Endothelial cell of umbilical vein (primary cell): ENCODE results near the gene LCE1B. TPM values are rescaled to one million over a fixed set of nuclear protein-coding genes. Genes with fewer than 3 reads are reported as not detected.

Source experiments
- BruUV-seq: library from RNA; stranded (reverse); fragments of 400-500 nt; replicated peaks from 2 replicates; lab custom pipeline; 2021; lab: Mats Ljungman, UMichigan
- CTCF ChIA-PET: fragments of 300-600, 350-600 bp; sonication (Branson Sonifier 250); formaldehyde crosslinking; loops from one replicate; lab custom pipeline; 2021; ENCODE audit warnings: antibody characterized with exemption, inconsistent platforms; lab: Charles Lee
- POLR2A ChIA-PET: fragments of 300-600, 350-600 bp; sonication (Branson Sonifier 250); formaldehyde crosslinking; loops from one replicate; lab custom pipeline; 2021; ENCODE audit warnings: antibody characterized with exemption, inconsistent platforms; lab: Charles Lee
- DNase-seq: peaks from one replicate; pipeline ENCODE4 v3.0.0-alpha.2; 2011; ENCODE audit warnings: low read depth, low spot score
- FAIRE-seq: peaks from 2 replicates; lab custom pipeline; 2011; peaks lifted over from hg19 to GRCh38; lab: Jason Lieb, UNC
- H2AFZ ChIP-seq: 2 replicates; pipeline ENCODE4 v1.6.0; 2012; ENCODE audit warnings: low read depth, low read length, control low read depth, inconsistent platforms
- H3K27ac ChIP-seq: 2 replicates; pipeline ENCODE4 v1.5.1; 2011; ENCODE audit warnings: low read depth, mild to moderate bottlenecking, control low read depth, low read length, moderate library complexity; ENCODE audit not compliant: insufficient read depth
- H3K27me3 ChIP-seq, 2 experiments: 2 replicates each; pipeline versions ENCODE4 v1.6.0 to v1.6.1; 2011; ENCODE audit warnings: low read length in 2 of 2, mixed read lengths in 1 of 2; ENCODE audit not compliant: control insufficient read depth in 2 of 2, insufficient read depth in 2 of 2
- H3K36me3 ChIP-seq, 2 experiments: 2 replicates in 1 of 2; 3 replicates in 1 of 2; pipeline ENCODE4 v1.5.1; 2011; ENCODE audit warnings: low read length in 2 of 2, mild to moderate bottlenecking in 1 of 2, moderate library complexity in 1 of 2; ENCODE audit not compliant: control insufficient read depth in 2 of 2, insufficient read depth in 2 of 2; ENCODE audit errors: extremely low read depth in 1 of 2
- H3K4me1 ChIP-seq: 3 replicates; pipeline ENCODE4 v1.5.1; 2011; ENCODE audit warnings: mild to moderate bottlenecking, low read length; ENCODE audit not compliant: control insufficient read depth, insufficient read depth; ENCODE audit errors: extremely low read depth
- H3K4me2 ChIP-seq: 2 replicates; pipeline ENCODE4 v1.6.1; 2011; ENCODE audit warnings: low read length, control low read depth, mixed read lengths; ENCODE audit not compliant: insufficient read depth
- H3K4me3 ChIP-seq, 3 experiments: fragments of 200-600 bp in 1 of 3; sonication (generic), shearing (Covaris generic) in 1 of 3; replicated peaks in 1 of 3; 2 replicates each; pipeline ENCODE4 v1.5.1; 2011 to 2016; ENCODE audit warnings: control low read depth in 3 of 3, low read length in 3 of 3, mild to moderate bottlenecking in 2 of 3, inconsistent platforms in 1 of 3, low read depth in 1 of 3, moderate library complexity in 1 of 3; ENCODE audit not compliant: insufficient read depth in 1 of 3
- H3K79me2 ChIP-seq: 2 replicates; pipeline ENCODE4 v1.6.0; 2012; ENCODE audit warnings: low read length, inconsistent platforms; ENCODE audit not compliant: control insufficient read depth, insufficient read depth
- H3K9ac ChIP-seq: replicated peaks from 2 replicates; pipeline ENCODE3; 2011; ENCODE audit warnings: low read length, control low read depth; ENCODE audit not compliant: insufficient read depth; ENCODE audit errors: extremely low read depth
- H3K9me1 ChIP-seq: replicated peaks from 3 replicates; pipeline ENCODE4 v1.6.0; 2011; ENCODE audit warnings: mild to moderate bottlenecking, low read length; ENCODE audit not compliant: control insufficient read depth, insufficient read depth; ENCODE audit errors: extremely low read depth
- H3K9me3 ChIP-seq: replicated peaks from 2 replicates; pipeline ENCODE4 v1.5.1; 2012; ENCODE audit warnings: low read length, inconsistent platforms; ENCODE audit not compliant: control insufficient read depth, insufficient read depth
- H4K20me1 ChIP-seq: replicated peaks from 2 replicates; pipeline ENCODE3; 2011; ENCODE audit warnings: mild to moderate bottlenecking, low read length; ENCODE audit not compliant: control insufficient read depth, insufficient read depth; ENCODE audit errors: extremely low read depth
- EZH2 ChIP-seq: IDR thresholded peaks from 2 replicates; pipeline ENCODE4 v1.6.1; 2012; ENCODE audit warnings: borderline replicate concordance, low read depth, mild to moderate bottlenecking, moderate library complexity, low read length, inconsistent platforms; ENCODE audit not compliant: severe bottlenecking
- FOS ChIP-seq: IDR thresholded peaks from 2 replicates; pipeline ENCODE4 v1.6.1; 2011; ENCODE audit warnings: mild to moderate bottlenecking, low read length, moderate library complexity, borderline replicate concordance; ENCODE audit not compliant: insufficient read depth
- GATA2 ChIP-seq: IDR thresholded peaks from 2 replicates; pipeline ENCODE4 v1.7.0; 2011; ENCODE audit warnings: low read depth, mild to moderate bottlenecking, moderate library complexity, mixed read lengths, low read length; ENCODE audit not compliant: insufficient read length, insufficient read depth
- JUN ChIP-seq: IDR thresholded peaks from 2 replicates; pipeline ENCODE4 v1.6.1; 2011; ENCODE audit warnings: borderline replicate concordance, low read depth; ENCODE audit not compliant: insufficient read length, insufficient read depth
- MYC ChIP-seq: IDR thresholded peaks from one replicate; pipeline ENCODE4 v1.6.1; 2011; ENCODE audit warnings: mild to moderate bottlenecking, low read depth, low read length
- POLR2A ChIP-seq: IDR thresholded peaks from 2 replicates; pipeline ENCODE4 v1.6.1; 2012; ENCODE audit warnings: low read depth, mild to moderate bottlenecking, control low read depth, low read length
- POLR2AphosphoS5 ChIP-seq: IDR thresholded peaks from 2 replicates; pipeline ENCODE4 v1.6.1; 2012; ENCODE audit warnings: low read depth, mild to moderate bottlenecking, control low read depth, low read length, moderate library complexity; ENCODE audit not compliant: insufficient read depth
- dilution Hi-C: fragments of 300-500 bp; cut with MboI; formaldehyde crosslinking; loops from one replicate; pipeline ENCODE4 v1.15.0; 2019; ENCODE audit warnings: low sequenced_read_pairs; ENCODE audit not compliant: extremely low pct_ligation_motif_present
- intact Hi-C: fragments of 100-400 bp; cut with micrococcal nuclease; formaldehyde crosslinking; loops from one replicate; pipeline ENCODE4 v1.10.0; 2022
- polyA plus RNA-seq, 4 experiments: library from polyadenylated mRNA; depleted of rRNA in 3 of 4; stranded (reverse) in 3 of 4; unstranded in 1 of 4; fragments of >200 nt; gene quantifications; 2 replicates each; pipeline versions ENCODE4 v1.2.1 to v1.2.3, GENCODE V29; 2011 to 2012; ENCODE audit warnings: missing spikeins in 1 of 4
- total RNA-seq: library from RNA; stranded (reverse); gene quantifications from 2 replicates; pipeline ENCODE4 v1.2.3, GENCODE V29; 2021
- TF ChIP-seq, protein P1 (sequence below): IDR thresholded peaks from 2 replicates; pipeline ENCODE4 v1.6.1; 2011; ENCODE audit not compliant: insufficient read depth, insufficient read length
- TF ChIP-seq, protein P2 (sequence below), 2 donors: IDR thresholded peaks; 1 replicate in 1 of 2; 2 replicates in 1 of 2; pipeline ENCODE4 v1.5.1; 2011; ENCODE audit warnings: low read length in 2 of 2, mild to moderate bottlenecking in 2 of 2, moderate library complexity in 2 of 2, control low read depth in 1 of 2, inconsistent platforms in 1 of 2, low read depth in 1 of 2; ENCODE audit not compliant: insufficient read depth in 1 of 2; ENCODE audit errors: extremely low read depth in 1 of 2

The LCE1B gene
- total and polyA plus RNA-seq, 2 donors (not counting 3 experiments of a cell fraction or from before 2014, with no cell fraction given): not detected

DNA sequence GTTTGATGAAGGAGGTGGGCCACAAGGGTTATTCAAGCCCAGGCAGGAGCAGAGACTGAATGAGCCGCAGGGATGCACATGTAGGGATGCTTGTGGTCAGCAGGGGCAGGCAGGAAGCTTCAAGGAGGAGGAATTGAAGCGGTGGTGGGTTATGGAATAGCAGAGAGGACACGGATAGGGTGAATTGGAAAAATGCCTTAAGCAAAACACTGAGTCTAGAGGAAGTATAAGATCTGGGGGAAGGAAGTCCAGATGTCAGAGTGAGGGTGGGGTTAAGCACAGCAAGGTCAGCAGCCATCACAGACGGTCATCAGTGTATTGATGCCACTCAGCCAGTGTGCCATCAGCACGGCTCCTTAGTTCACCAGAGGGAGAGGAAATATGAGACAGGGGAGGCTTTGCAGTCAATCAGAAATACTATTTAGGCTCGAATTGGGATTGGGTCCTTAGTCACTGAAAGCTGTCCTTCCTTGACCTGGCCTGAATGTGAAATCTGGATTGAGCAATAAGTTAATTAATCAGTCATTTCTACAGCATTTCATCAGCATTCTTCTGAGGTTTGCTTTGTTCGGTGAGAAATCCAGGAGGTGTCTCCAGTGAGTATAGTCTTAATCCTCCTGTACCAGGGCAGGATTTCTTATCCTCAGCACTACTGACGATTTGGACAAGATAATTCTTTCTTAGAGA is 42.8 kb upstream of the LCE1B start:
- Histone ChIP-seq H3K79me2 (no peaks in the 10 kb centered on the region), H3K27me3 (no peaks in the 10 kb centered on the region), H3K4me1 (no peaks in the 10 kb centered on the region), H3K27ac (no peak overlapping the region), H3K4me3 (no peak overlapping the region), H3K9ac (no peak overlapping the region), H3K4me2 (no peak overlapping the region), H3K9me1 (no peaks in the 10 kb centered on the region), H2AFZ (no peak overlapping the region), H4K20me1 (no peaks in the 10 kb centered on the region), H3K36me3 (no peaks in the 10 kb centered on the region), H3K9me3 (no peaks in the 10 kb centered on the region)
- intact Hi-C loops (no loop called here), dilution Hi-C loops (no loop called here)
- BruUV-seq: no TSS peak
- no peak for FAIRE-seq
- ChIA-PET POLR2A (no interaction called here), CTCF (interaction anchor here (0.9 kb wide), 1 partner anchor 11 kb away, joined by 3 read pairs; no protein-coding TSS in a partner anchor)
- no peak for DNase-seq
- TF ChIP-seq, protein P1, sequence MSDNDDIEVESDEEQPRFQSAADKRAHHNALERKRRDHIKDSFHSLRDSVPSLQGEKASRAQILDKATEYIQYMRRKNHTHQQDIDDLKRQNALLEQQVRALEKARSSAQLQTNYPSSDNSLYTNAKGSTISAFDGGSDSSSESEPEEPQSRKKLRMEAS: no peak
- no peak for TF ChIP-seq FOS
- TF ChIP-seq GATA2: no peak
- no peak for TF ChIP-seq MYC
- TF ChIP-seq POLR2A: no peak
- TF ChIP-seq, protein P2, sequence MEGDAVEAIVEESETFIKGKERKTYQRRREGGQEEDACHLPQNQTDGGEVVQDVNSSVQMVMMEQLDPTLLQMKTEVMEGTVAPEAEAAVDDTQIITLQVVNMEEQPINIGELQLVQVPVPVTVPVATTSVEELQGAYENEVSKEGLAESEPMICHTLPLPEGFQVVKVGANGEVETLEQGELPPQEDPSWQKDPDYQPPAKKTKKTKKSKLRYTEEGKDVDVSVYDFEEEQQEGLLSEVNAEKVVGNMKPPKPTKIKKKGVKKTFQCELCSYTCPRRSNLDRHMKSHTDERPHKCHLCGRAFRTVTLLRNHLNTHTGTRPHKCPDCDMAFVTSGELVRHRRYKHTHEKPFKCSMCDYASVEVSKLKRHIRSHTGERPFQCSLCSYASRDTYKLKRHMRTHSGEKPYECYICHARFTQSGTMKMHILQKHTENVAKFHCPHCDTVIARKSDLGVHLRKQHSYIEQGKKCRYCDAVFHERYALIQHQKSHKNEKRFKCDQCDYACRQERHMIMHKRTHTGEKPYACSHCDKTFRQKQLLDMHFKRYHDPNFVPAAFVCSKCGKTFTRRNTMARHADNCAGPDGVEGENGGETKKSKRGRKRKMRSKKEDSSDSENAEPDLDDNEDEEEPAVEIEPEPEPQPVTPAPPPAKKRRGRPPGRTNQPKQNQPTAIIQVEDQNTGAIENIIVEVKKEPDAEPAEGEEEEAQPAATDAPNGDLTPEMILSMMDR (IDR thresholded peaks at IDR 0.05; ENCODE audit: extremely low read depth in 1 of 2, insufficient read depth in 1 of 2, low read depth in 1 of 2, low read length in 2 of 2): no peak
- no peak for TF ChIP-seq POLR2AphosphoS5
- no peak for TF ChIP-seq JUN
- no peak for TF ChIP-seq EZH2
